NB4 (cell line): ENCODE results near the gene CDH12.

Experiments
- CTCF ChIP-seq: IDR thresholded peaks from one replicate; pipeline ENCODE4 v1.5.1; 2012; ENCODE audit warnings: low read depth, low read length
- POLR2A ChIP-seq: IDR thresholded peaks from 2 replicates; pipeline ENCODE4 v1.6.1; 2011; ENCODE audit warnings: mild to moderate bottlenecking; ENCODE audit not compliant: insufficient read length; ENCODE audit errors: extremely low read depth

- TF ChIP-seq CTCF (no peak), POLR2A (no peak)
These were observed 276.1 kb downstream of the CDH12 start for GRCh38 chr5:22577006-22577405.
